Activated B cell treated with CpG ODN at 0.5 μM for 24 hours (primary cell): ENCODE measurements around the gene USP7. TPM values are rescaled to one million over a fixed set of nuclear protein-coding genes. Genes with fewer than 3 reads are reported as not detected.

ENCODE experiments used
- ATAC-seq: fragments of 200-7000 bp; cut with Tn5 transposase; one replicate; pipeline ENCODE4 v1.10.0; 2021; ENCODE audit warnings: low read depth, mild to moderate bottlenecking, moderate library complexity
- CTCF ChIA-PET: fragments of 350-600 bp; sonication (Branson Sonifier 250); formaldehyde crosslinking; loops from one replicate; lab custom pipeline; 2021; ENCODE audit warnings: antibody characterized with exemption; lab: Charles Lee
- POLR2A ChIA-PET: fragments of 350-600 bp; sonication (Branson Sonifier 250); formaldehyde crosslinking; loops from one replicate; lab custom pipeline; 2021; ENCODE audit warnings: antibody characterized with exemption; lab: Charles Lee
- DNase-seq: peaks from one replicate; pipeline ENCODE4 v3.0.0; 2022
- H3K27ac Mint-ChIP-seq: one replicate; pipeline ENCODE4 v1.8.0; 2020; ENCODE audit warnings: mixed read lengths
- H3K27me3 Mint-ChIP-seq: one replicate; pipeline ENCODE4 v1.8.0; 2021; ENCODE audit warnings: mixed read lengths
- H3K36me3 Mint-ChIP-seq: one replicate; pipeline ENCODE4 v1.8.0; 2021; ENCODE audit warnings: low read depth, mixed read lengths
- H3K4me1 Mint-ChIP-seq: one replicate; pipeline ENCODE4 v1.8.0; 2021; ENCODE audit warnings: mixed read lengths
- H3K4me3 Mint-ChIP-seq: one replicate; pipeline ENCODE4 v1.8.0; 2020; ENCODE audit warnings: mild to moderate bottlenecking, mixed read lengths
- H3K9me3 Mint-ChIP-seq: one replicate; pipeline ENCODE4 v1.8.0; 2020; ENCODE audit warnings: mixed read lengths
- intact Hi-C: fragments of 100-400 bp; cut with micrococcal nuclease; formaldehyde crosslinking; loops from one replicate; pipeline ENCODE4 v1.15.1; 2024
- total RNA-seq: library from RNA; stranded (reverse); gene quantifications from 2 replicates; pipeline ENCODE4 v1.2.3, GENCODE V29; 2022
- TF ChIP-seq, protein P1 (sequence below): fragments of 200-600 bp; IDR thresholded peaks from one replicate; pipeline ENCODE4 v1.8.0; 2022; ENCODE audit warnings: antibody characterized with exemption, mild to moderate bottlenecking

Gene USP7
- total RNA-seq, 1 donor from 2014 or later = 193 TPM

DNA sequence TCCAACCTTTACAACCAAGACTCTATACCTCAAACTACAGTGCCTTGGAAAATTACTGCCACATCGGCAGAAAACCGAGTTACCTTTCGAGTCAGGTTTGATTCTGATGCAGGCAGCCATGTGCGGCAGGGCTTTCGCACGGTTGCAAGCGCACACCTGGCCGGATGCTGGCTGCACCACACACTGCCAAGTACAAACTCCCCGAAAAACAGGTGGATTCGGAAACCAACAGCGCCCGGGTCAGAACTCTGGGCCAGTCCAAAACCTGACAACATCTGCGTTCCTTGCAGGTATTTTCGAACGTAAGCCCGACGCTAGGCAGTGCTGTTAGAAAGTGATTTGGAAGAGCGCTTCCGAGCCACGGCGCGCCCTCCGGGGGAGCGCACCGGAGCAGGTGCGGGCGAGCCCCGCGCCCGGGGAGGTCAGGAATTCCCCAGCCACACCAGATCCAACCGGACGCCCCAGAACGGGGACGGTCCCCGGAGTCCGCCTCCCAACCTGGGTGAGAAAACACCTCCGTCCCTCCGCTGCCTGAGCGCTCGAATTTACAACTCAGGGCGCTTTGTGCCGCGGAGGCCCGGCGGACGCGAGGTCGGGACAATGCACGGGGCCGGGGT lies 1.2 kb downstream of the USP7 start:
- TF ChIP-seq, protein P1, sequence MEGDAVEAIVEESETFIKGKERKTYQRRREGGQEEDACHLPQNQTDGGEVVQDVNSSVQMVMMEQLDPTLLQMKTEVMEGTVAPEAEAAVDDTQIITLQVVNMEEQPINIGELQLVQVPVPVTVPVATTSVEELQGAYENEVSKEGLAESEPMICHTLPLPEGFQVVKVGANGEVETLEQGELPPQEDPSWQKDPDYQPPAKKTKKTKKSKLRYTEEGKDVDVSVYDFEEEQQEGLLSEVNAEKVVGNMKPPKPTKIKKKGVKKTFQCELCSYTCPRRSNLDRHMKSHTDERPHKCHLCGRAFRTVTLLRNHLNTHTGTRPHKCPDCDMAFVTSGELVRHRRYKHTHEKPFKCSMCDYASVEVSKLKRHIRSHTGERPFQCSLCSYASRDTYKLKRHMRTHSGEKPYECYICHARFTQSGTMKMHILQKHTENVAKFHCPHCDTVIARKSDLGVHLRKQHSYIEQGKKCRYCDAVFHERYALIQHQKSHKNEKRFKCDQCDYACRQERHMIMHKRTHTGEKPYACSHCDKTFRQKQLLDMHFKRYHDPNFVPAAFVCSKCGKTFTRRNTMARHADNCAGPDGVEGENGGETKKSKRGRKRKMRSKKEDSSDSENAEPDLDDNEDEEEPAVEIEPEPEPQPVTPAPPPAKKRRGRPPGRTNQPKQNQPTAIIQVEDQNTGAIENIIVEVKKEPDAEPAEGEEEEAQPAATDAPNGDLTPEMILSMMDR = no peak
- ATAC-seq (peak; percentile 36), DNase-seq (peak; percentile 55)
- intact Hi-C loops = loop anchor here (1.0 to 5.0 kb wide), 8 partner anchors 13 to 170 kb away; partner anchors contain the start of genes HAPSTR1, PMM2 and TMEM186
- Mint-ChIP-seq H3K27me3 (no peaks in the 10 kb centered on the region), H3K36me3 (peaks cover 12% of the 10 kb centered on the region), H3K27ac (peak overlapping the region; percentile 93), H3K9me3 (no peaks in the 10 kb centered on the region), H3K4me3 (peak overlapping the region; percentile 81), H3K4me1 (peaks cover 50% of the 10 kb centered on the region)
- CTCF ChIA-PET = interaction anchor here (1.0 to 2.6 kb wide), 4 partner anchors 20 to 71 kb away, joined by 3 to 9 read pairs (median 5); no protein-coding TSS in a partner anchor
- POLR2A ChIA-PET = interaction anchor here (0.8 to 4.1 kb wide), 8 partner anchors 12 to 129 kb away, joined by 4 to 22 read pairs (median 6); partner anchors contain the start of gene HAPSTR1

DNA sequence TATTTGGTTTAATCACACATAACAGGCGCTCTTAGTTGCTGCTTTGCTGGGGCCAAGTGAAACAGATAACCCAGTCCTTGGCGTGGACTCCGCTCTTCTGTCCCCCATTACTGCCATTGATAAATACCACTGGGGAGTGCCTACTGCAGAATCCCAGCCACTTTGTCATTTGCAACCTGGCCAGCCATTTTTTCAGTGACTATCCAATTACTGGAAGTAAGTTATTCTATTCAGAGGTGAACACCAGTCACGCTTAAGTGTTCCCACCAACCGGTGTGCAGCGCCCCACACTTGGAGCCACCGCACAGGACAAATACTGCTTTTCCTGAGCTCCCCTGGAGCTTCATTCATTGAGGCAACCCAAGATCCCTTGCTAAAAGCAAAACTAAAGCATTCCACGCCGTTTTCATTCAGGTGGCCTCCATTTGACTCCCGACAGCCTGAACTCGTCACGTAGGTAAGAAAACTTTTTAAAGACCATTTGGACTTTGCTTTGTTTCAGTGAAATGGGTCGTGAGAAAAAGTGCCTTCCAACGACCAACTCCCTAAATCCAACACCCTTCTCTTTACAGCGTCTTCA lies 1.8 kb downstream of the USP7 start:
- ChIA-PET CTCF (interaction anchor here (1.0 to 2.6 kb wide), 5 partner anchors 19 to 172 kb away, joined by 3 to 9 read pairs (median 5); no protein-coding TSS in a partner anchor), POLR2A (interaction anchor here (0.5 to 4.1 kb wide), 10 partner anchors 12 to 1354 kb away, joined by 4 to 22 read pairs (median 6); partner anchors contain the start of gene HAPSTR1)
- ATAC-seq (no peak), DNase-seq (no peak)
- H3K4me3 Mint-ChIP-seq = peak overlapping the region; percentile 81
- TF ChIP-seq, protein P1 = no peak
- no peaks in the 10 kb centered on the region for H3K27me3 Mint-ChIP-seq
- peak overlapping the region; percentile 93 for H3K27ac Mint-ChIP-seq
- H3K9me3 Mint-ChIP-seq = no peaks in the 10 kb centered on the region
- peaks cover 12% of the 10 kb centered on the region for H3K36me3 Mint-ChIP-seq
- peaks cover 56% of the 10 kb centered on the region for H3K4me1 Mint-ChIP-seq
- intact Hi-C loops = loop anchor here (1.0 to 5.0 kb wide), 8 partner anchors 13 to 170 kb away; partner anchors contain the start of genes HAPSTR1, PMM2 and TMEM186

DNA sequence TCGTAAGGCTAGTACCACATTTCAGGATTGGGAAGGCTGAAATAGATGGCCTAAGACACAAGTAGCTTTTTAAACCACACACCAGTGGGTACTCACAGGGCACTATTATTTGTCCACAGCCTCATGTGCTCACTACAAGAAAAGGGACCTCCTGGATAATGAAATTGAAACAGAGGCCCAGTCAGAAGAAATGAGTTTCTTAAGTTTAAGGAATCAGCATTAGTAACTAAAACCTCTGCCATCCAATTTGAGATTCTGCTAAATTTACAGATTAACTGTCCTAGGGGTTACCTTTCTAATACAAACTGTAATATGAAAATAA lies 3.0 kb downstream of the USP7 start:
- no peak for DNase-seq
- peaks cover 67% of the 10 kb centered on the region for H3K4me1 Mint-ChIP-seq
- intact Hi-C loops = loop anchor here (1.0 to 5.0 kb wide), 3 partner anchors 33 to 172 kb away; no protein-coding TSS in a partner anchor
- H3K27ac Mint-ChIP-seq = peak overlapping the region; percentile 84
- TF ChIP-seq, protein P1 = no peak
- ChIA-PET CTCF (interaction anchor here (0.6 to 2.6 kb wide), 3 partner anchors 9 to 173 kb away, joined by 3 to 9 read pairs (median 5); no protein-coding TSS in a partner anchor), POLR2A (interaction anchor here (1.0 to 4.1 kb wide), 8 partner anchors 11 to 141 kb away, joined by 3 to 22 read pairs (median 6); partner anchors contain the start of genes CARHSP1 and HAPSTR1)
- H3K4me3 Mint-ChIP-seq = peak overlapping the region; percentile 70
- no peaks in the 10 kb centered on the region for H3K9me3 Mint-ChIP-seq
- H3K36me3 Mint-ChIP-seq = peaks cover 12% of the 10 kb centered on the region
- no peak for ATAC-seq
- H3K27me3 Mint-ChIP-seq = no peaks in the 10 kb centered on the region

DNA sequence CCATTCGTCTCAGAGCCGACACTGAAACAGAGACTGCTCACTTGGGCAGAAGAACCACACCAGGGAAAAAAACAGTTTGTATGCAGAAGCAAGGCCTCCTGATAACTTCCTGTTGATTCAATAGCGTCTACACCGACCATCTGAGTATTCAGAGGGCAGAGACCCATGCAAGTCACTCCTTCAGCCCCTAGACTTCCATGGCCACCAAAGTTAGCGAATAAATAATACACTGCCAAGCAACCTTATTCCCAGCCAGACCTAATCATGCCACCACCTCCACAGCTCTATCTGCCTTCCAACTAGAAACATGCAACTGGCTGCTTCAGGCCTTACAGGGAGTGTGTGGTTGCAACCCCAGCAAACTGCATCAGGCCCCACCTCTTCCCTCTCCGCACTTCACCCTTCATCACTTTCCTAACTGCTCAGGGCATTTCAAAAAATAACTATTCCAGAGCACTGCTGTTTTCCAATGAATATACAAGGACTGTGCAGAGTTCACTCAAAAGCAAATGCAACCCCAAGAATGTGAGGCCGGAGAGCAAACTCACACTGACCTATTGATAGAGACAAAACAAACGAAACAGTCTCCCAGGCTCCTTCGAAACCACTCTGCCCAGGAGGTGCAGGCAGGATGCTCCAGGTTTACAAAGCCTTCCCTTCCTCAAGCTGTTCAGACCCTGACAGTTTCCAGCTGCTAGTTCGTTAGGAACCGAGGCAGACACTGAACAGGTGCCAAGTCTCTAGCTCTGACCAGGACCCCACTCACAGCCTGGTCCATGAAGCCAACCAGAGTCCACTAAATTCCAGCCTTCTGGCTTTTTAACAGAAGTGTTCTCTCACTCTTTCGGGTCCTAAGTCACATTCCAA lies 3.6 kb downstream of the USP7 start:
- ATAC-seq = no peak
- Mint-ChIP-seq H3K9me3 (no peaks in the 10 kb centered on the region), H3K4me3 (peak overlapping the region; percentile 70), H3K27me3 (no peaks in the 10 kb centered on the region), H3K27ac (peak overlapping the region; percentile 84), H3K4me1 (peaks cover 72% of the 10 kb centered on the region), H3K36me3 (peaks cover 12% of the 10 kb centered on the region)
- POLR2A ChIA-PET = interaction anchor here (1.0 to 4.1 kb wide), 8 partner anchors 10 to 142 kb away, joined by 3 to 22 read pairs (median 6); partner anchors contain the start of genes CARHSP1 and HAPSTR1
- CTCF ChIA-PET = interaction anchor here (0.6 to 2.6 kb wide), 3 partner anchors 8 to 174 kb away, joined by 3 to 9 read pairs (median 5); no protein-coding TSS in a partner anchor
- TF ChIP-seq, protein P1 = no peak
- intact Hi-C loops = loop anchor here (1.0 to 5.0 kb wide), 3 partner anchors 33 to 172 kb away; no protein-coding TSS in a partner anchor
- no peak for DNase-seq
